ENCODE data around the gene NDOR1.

The NDOR1 gene

DNA sequence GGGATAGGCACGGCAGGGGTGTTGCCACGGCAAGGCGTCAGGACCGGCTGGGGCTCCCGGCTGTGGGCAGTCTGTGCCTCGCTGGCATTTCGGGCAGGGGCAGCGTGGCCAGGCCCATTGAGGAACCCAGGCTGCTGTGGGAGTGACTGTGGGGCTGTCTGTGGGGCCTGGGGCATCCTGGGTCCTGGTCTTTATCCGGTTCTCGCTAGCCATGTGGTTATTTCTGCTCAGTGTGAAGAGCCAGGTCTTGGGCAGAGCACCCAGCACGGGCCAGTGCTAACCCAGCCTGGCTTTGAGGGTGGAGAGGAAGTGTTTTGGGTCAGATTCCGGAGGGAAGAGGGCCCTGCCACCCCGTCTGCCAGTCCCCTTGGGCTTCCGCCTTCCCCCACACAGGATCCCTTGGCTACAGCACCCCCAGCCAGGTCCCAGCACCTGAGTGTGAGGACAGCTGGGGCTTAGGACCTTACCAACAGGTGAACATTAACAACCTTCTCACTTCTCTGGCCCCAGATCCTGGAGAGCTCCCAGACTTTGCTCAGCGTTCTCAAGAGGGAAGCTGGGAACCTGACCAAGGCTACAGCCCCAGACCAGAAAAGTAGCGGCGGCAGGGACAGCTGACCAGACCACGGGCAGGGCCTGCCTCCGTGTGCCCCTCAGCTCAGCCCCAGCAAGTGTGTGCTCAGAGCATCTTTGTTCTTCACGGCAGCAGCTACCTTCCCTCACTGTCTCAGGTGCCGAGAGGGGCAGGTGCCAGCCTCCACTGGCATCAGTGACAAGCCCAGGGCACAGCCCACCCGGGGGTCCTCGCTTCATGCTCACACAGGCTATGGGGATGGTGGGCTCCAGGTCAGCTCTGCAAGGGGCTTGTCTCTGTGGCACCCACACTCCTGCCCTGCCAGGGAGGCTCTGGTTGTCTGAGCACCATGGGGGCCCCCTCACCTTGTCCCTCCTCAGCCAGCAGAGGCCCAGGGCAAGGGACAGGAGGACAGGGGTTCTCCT lies 15.9 kb upstream of the NDOR1 start:
- peak overlapping the region; percentile 99 for H3K4me3 ChIP-seq (ENCODE audit: low read depth, low read length)
- TF ChIP-seq CTCF (IDR thresholded peaks at IDR 0.05; ENCODE audit: low read depth, low read length, missing control alignments) = no peak
- no peak for DNase-seq (ENCODE audit: low read depth)

- no peak for TF ChIP-seq CTCF (IDR thresholded peaks at IDR 0.05; ENCODE audit: low read depth, low read length, missing control alignments)
- no peak overlapping the region for H3K4me3 ChIP-seq (ENCODE audit: low read depth, low read length)
- no peak for DNase-seq (ENCODE audit: low read depth)
These were observed 15.1 kb upstream of the NDOR1 start for GRCh38 chr9:137190315-137190856.

GRCh38 chr9:137191245-137191644 lies 14.3 kb upstream of the NDOR1 start:
- no peak for TF ChIP-seq CTCF (IDR thresholded peaks at IDR 0.05; ENCODE audit: low read depth, low read length, missing control alignments)
- no peak overlapping the region for H3K4me3 ChIP-seq (ENCODE audit: low read depth, low read length)
- no peak for DNase-seq (ENCODE audit: low read depth)

DNA sequence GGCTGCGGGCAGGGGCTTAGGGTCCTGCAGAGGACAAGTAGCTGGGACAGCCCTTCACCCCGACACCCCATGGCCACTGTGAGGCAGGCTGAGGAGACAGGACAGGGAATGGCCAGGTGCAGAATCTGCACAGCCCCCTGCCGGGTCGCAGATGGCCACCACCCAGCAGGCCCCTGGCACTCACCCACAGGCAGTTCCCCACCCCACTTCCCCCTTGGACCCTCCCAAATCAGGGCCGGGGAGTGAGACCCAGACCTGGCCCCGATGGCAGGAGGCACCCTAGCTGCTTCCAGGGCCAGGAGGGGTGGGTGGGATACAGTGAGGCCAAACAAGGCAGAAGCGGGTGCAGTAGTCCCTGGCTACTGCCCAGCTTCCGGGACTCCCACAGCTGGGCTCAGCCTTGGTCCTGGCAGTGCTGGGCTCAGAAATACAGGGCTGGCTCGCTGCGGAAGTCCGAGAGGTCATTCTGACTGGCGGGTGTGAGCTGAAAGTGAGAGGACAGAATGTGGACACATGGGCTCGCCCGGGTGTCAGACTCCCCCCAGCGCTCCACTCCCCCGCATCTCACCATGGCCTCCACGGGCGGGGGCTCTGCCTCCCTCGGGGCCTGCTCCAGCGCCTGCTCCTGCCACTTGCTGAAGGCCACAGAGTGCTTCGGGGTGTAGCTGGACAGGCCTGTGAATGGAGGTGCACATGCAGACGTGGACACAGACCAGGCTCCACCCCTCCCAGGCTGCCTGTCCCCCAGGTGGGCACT lies 13.6 kb upstream of the NDOR1 start:
- H3K4me3 ChIP-seq (ENCODE audit: low read depth, low read length) = no peak overlapping the region
- TF ChIP-seq CTCF (IDR thresholded peaks at IDR 0.05; ENCODE audit: low read depth, low read length, missing control alignments) = no peak
- no peak for DNase-seq (ENCODE audit: low read depth)

- DNase-seq (ENCODE audit: low read depth) = no peak
- H3K4me3 ChIP-seq (ENCODE audit: low read depth, low read length) = no peak overlapping the region
- no peak for TF ChIP-seq CTCF (IDR thresholded peaks at IDR 0.05; ENCODE audit: low read depth, low read length, missing control alignments)
These were observed 13.1 kb upstream of the NDOR1 start for GRCh38 chr9:137192448-137192780.

GRCh38 chr9:137192859-137193258 lies 12.6 kb upstream of the NDOR1 start:
- no peak for TF ChIP-seq CTCF (IDR thresholded peaks at IDR 0.05; ENCODE audit: low read depth, low read length, missing control alignments)
- H3K4me3 ChIP-seq (ENCODE audit: low read depth, low read length) = no peak overlapping the region
- no peak for DNase-seq (ENCODE audit: low read depth)
